KMS-11 (cell line): ENCODE results near the gene KCNE4.

Experiments
- H2AFZ ChIP-seq: fragments of 200-600 bp; sonication (generic); 2 replicates; pipeline ENCODE4 v1.6.1; 2016; ENCODE audit warnings: antibody characterized with exemption, mixed run types, low read depth
- H3K27ac ChIP-seq: fragments of 200-600 bp; sonication (generic); 2 replicates; pipeline ENCODE4 v1.6.1; 2016; ENCODE audit warnings: mild to moderate bottlenecking, mixed run types
- H3K27me3 ChIP-seq: fragments of 200-600 bp; sonication (generic); 2 replicates; pipeline ENCODE4 v1.6.1; 2017; ENCODE audit warnings: mild to moderate bottlenecking, low read depth, mixed run types, moderate library complexity; ENCODE audit not compliant: insufficient read depth
- H3K36me3 ChIP-seq: fragments of 200-600 bp; sonication (generic); 2 replicates; pipeline ENCODE4 v1.6.1; 2017; ENCODE audit warnings: mild to moderate bottlenecking, mixed run types; ENCODE audit not compliant: insufficient read depth
- H3K4me1 ChIP-seq: fragments of 200-600 bp; sonication (generic); 2 replicates; pipeline ENCODE4 v1.6.1; 2016; ENCODE audit warnings: mild to moderate bottlenecking, low read depth, mixed run types; ENCODE audit not compliant: poor library complexity, severe bottlenecking
- H3K4me2 ChIP-seq: fragments of 200-600 bp; sonication (generic); 2 replicates; pipeline ENCODE4 v1.7.0; 2016; ENCODE audit warnings: mild to moderate bottlenecking, mixed run types
- H3K4me3 ChIP-seq: fragments of 200-600 bp; sonication (generic); IDR thresholded peaks from 2 replicates; pipeline ENCODE4 v1.6.1; 2017; ENCODE audit warnings: low read depth, low read length, mixed read lengths; ENCODE audit not compliant: insufficient read depth
- H3K79me2 ChIP-seq: fragments of 200-600 bp; sonication (generic); 2 replicates; pipeline ENCODE4 v1.6.1; 2016; ENCODE audit warnings: low read depth, mixed run types; ENCODE audit not compliant: insufficient read depth
- H3K9ac ChIP-seq: fragments of 200-600 bp; sonication (generic); 2 replicates; pipeline ENCODE4 v1.6.1; 2016; ENCODE audit warnings: mild to moderate bottlenecking, mixed run types
- H4K20me1 ChIP-seq: fragments of 200-600 bp; sonication (generic); 2 replicates; pipeline ENCODE4 v1.6.1; 2016; ENCODE audit warnings: mild to moderate bottlenecking, mixed run types; ENCODE audit not compliant: insufficient read depth
- TF ChIP-seq, protein P1 (sequence below): fragments of 200-600 bp; sonication (generic); conservative IDR thresholded peaks from 2 replicates; pipeline ENCODE4 v1.6.1; 2017; ENCODE audit warnings: low read depth, mild to moderate bottlenecking, antibody characterized with exemption, low read length, moderate library complexity, mixed read lengths

The KCNE4 gene

DNA sequence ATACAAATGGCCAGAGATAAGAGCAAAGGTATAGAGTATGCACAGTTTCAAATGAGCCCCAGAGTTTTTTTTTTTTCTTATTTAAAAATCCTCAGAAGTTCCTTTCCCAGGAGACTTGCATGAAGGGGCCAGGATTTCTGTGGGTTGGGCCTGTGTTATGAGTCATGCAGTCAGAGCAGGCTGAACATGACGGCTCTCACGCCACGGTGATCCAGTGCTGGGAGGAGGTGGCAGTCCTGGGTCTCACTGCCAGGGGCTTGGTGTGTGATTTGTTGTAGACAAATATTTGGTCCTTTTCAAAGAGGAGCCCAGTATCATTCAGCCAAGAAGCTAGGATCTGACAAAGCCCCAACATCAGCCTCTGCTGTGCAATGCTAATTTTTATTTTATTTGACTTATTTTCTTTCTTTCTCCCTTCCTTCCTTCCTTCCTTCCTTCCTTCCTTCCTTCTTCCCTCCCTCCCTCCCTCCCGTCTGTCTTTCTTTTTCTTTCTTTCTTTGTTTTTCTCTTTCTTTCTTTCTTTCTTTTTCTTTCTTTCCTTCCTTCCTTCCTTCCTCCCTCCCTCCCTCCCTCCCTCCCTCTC, 10.4 kb upstream of the KCNE4 start:
- TF ChIP-seq, protein P1, sequence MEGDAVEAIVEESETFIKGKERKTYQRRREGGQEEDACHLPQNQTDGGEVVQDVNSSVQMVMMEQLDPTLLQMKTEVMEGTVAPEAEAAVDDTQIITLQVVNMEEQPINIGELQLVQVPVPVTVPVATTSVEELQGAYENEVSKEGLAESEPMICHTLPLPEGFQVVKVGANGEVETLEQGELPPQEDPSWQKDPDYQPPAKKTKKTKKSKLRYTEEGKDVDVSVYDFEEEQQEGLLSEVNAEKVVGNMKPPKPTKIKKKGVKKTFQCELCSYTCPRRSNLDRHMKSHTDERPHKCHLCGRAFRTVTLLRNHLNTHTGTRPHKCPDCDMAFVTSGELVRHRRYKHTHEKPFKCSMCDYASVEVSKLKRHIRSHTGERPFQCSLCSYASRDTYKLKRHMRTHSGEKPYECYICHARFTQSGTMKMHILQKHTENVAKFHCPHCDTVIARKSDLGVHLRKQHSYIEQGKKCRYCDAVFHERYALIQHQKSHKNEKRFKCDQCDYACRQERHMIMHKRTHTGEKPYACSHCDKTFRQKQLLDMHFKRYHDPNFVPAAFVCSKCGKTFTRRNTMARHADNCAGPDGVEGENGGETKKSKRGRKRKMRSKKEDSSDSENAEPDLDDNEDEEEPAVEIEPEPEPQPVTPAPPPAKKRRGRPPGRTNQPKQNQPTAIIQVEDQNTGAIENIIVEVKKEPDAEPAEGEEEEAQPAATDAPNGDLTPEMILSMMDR, result no peak
- H3K36me3 ChIP-seq, result no peaks in the 10 kb centered on the region
- H3K4me2 ChIP-seq, result no peak overlapping the region
- no peaks in the 10 kb centered on the region for H3K27me3 ChIP-seq
- no peak overlapping the region for H3K27ac ChIP-seq
- H3K4me1 ChIP-seq, result no peaks in the 10 kb centered on the region
- no peak overlapping the region for H3K9ac ChIP-seq
- H3K4me3 ChIP-seq, result no peak overlapping the region
- H2AFZ ChIP-seq, result no peak overlapping the region
- H3K79me2 ChIP-seq, result no peaks in the 10 kb centered on the region
- H4K20me1 ChIP-seq, result no peaks in the 10 kb centered on the region

DNA sequence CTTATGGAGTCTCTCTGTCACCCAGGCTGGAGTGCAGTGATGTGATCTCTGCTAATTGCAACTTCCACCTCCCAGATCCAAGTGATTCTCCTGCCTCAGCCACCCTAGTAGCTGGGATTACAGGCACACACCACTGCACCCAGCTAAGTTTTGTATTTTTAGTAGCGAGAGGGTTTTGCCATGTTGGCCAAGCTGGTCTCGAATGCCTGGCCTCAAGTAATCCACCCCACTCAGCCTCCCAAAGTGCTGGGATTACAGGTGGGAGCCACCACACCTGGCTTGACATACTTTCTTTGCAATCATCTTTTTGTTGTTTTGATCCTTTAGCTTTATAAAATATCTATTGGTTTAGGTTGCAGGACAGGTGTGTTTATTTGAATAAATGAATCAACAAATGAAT, 9.7 kb upstream of the KCNE4 start:
- Histone ChIP-seq H3K4me2 (no peak overlapping the region), H3K27me3 (no peaks in the 10 kb centered on the region)
- TF ChIP-seq, protein P1, result no peak

DNA sequence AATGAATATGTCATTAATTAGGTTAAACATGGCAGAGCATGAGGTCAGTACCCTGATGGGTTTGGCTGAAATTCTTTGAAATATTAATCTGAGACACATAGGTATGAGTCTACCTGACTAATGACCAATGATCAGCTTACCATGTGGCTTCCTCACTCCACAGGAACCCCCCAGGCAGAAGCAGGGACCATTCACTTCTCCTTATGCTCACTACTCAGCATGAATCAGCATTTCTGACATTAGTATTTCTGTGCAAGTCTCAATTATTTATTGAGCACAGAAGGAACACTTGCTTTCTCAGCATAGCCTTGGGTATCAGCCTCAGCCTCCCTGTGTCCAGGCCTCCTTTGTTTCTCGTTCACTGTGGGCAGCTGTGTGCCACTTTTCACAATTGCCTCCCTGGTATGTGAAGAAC, 9.3 kb upstream of the KCNE4 start:
- Histone ChIP-seq H3K4me2 (no peak overlapping the region), H3K27ac (no peak overlapping the region)
- TF ChIP-seq, protein P1, result no peak

More for the DNA sequence above, 9.7 kb upstream of the KCNE4 start:
- H2AFZ ChIP-seq, result no peak overlapping the region
- H3K4me3 ChIP-seq, result no peak overlapping the region
- H3K4me1 ChIP-seq, result peaks cover 2% of the 10 kb centered on the region
- H3K36me3 ChIP-seq, result no peaks in the 10 kb centered on the region
- H3K27ac ChIP-seq, result no peak overlapping the region
- no peaks in the 10 kb centered on the region for H3K79me2 ChIP-seq
- H3K9ac ChIP-seq, result no peak overlapping the region
- no peaks in the 10 kb centered on the region for H4K20me1 ChIP-seq

DNA sequence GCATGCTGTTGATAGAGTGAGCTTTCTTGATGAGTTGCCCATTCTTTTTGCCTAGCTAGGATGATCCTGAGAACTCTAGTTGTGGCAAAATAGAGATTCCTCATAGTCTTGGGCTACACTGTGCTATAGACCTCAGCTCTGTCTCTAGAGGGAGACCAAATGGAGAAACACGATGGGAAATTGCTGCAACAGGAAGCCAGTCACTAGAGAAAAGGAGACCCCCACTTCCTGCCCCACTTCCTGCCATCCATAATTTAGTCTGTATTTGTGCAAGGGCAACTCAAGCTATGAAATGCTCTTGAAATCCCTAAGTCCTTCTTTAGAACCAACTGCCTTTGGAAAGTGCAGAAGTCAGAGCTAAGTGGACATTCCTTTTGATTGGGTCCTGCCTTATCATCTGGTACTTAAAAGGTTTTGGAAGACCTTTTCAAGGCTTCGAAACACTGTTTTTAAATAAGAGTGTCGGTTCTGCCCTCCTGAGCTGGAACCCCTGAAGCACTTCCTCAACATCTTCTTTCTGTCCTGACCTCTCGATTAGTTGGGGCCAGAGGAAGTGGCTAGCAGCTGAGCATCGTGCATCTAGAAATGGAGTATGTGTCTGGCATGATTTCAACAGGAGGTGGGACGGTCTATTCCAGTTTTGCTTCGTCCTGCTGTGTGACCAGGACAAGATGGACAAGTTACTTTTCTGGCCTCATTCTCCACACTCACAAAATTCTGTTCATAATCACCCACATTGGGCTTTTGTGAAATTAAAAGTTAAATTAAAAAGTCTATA, 8.6 kb upstream of the KCNE4 start:
- no peak overlapping the region for H3K4me2 ChIP-seq
- no peak overlapping the region for H3K9ac ChIP-seq
- H2AFZ ChIP-seq, result no peak overlapping the region
- no peaks in the 10 kb centered on the region for H3K27me3 ChIP-seq
- H3K4me1 ChIP-seq, result peaks cover 13% of the 10 kb centered on the region
- no peak overlapping the region for H3K27ac ChIP-seq
- TF ChIP-seq, protein P1, result no peak
- H3K79me2 ChIP-seq, result no peaks in the 10 kb centered on the region
- no peaks in the 10 kb centered on the region for H3K36me3 ChIP-seq
- no peaks in the 10 kb centered on the region for H4K20me1 ChIP-seq
- no peak overlapping the region for H3K4me3 ChIP-seq

More for the DNA sequence above, 9.3 kb upstream of the KCNE4 start:
- H3K4me3 ChIP-seq, result no peak overlapping the region
- H3K27me3 ChIP-seq, result no peaks in the 10 kb centered on the region
- H3K9ac ChIP-seq, result no peak overlapping the region
- no peaks in the 10 kb centered on the region for H3K36me3 ChIP-seq
- peaks cover 7% of the 10 kb centered on the region for H3K4me1 ChIP-seq
- H2AFZ ChIP-seq, result no peak overlapping the region
- H3K79me2 ChIP-seq, result no peaks in the 10 kb centered on the region
- H4K20me1 ChIP-seq, result no peaks in the 10 kb centered on the region
